Measurements from ENCODE around the gene DNAH17.

DNAH17 gene

DNA sequence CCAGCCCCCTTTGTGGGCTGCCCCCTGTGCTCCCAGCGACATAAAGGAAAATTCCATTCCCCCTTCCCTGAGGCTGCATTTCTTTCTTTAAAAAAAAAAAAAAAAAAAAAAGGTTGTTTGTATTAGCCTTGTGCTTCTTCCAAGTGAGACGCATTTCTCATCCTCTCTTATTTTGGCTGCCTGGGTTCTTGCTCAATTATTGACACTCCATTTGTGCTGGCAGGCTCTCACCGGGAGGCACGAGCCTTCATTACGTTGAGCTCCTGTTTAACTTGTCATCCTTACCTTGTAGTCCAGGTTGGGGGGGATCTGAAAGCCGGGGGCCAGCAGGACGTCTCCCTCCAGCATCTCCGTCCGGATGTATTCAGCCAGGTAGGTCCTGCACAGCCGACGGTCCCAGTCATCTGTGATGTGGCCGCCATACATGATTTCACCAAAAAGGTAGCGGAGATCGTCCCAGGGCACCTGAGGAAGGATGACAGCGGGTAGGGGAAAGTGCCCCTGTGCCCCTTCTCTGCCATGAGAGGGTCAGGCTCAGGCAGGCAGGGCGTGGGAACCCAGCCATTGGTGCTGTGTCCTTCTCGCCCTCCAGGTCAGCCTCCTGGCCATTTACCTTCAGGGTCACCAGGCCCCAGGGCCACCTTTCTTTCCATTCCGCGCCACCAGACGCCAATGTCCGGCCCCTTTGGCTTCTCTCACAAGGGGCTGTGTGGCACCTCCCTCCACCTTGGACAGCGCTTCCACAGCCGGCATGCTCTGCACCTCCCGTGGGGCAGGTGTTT is 148.2 kb downstream of the DNAH17 start:
- no peak for DNase-seq (ENCODE audit: low read depth in 2 of 2)

DNA sequence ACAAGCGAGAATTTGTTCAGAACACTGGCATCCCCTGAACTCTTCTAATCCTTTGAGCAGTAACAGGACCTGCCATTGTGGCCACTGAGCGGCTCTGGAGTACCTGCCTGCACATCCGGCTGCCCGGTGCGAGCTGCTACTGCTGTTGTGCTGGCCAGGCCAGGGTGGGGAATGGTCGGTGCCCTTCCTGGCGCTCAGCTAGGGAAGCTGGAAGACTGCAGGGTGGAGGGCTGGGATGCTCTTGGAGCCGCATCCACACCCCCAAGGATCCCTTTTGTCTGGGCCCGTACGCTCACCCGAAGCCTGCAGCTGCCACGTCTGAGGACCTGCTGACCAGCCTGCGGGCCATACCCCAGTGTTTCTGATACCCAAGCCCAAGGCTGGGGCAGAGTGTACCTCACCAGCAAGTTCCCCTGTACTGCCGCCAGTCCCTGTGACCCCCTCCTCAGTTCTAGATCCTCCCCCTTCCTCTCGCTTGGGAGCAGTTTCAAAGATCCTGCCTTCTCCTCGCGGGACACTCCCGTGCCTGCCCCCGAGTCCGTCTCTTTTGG is 149.1 kb downstream of the DNAH17 start:
- DNase-seq (ENCODE audit: low read depth in 2 of 2), result no peak

DNA sequence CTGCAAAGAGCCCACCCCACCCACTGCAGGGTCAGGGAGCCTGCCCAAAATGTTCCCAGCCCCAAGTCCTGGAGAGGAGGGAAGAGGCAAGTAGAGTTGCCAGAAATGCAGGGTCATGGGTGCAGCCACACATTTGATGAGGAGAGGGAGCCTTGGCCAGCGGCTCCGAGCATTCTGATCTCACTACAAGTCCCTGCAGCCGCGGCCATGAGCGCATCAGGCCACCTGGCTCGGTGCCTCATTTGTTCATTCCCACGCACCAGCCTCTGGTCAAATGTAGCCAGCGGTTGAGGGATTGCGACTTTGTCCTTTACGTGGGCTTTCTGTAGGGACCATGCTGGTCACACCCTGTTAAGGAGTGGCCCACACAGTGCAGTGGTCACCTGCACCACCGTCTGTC is 150.1 kb downstream of the DNAH17 start:
- DNase-seq (ENCODE audit: low read depth in 2 of 2), result no peak

DNA sequence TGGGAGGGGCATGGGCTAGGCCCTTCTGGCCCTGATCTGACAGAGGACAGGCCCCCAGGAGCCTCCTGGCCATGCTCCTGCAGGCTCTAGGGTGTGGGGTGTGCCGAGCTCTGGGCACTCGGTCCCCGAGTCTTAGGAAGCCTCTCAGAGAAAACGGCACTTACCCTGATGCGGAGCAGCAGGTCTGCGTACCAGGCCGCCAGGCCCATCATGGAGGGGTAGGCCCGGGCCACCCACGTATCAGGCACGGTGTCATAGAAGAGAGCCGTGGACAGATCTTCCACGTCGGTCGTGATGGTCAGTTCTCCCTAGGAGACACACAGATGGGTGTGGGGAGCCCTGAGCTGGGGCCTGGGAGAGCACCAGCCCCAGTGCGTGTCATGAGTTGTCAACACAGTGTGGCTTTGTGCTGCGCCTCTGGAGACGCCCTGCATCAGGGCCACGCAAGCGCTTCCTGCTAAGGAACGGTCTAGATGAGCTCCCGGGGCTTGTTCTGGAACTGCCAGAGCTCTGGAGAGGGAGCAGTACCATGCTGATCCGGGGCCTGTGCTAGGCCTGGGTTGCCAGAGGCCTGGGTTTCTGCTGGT is 150.8 kb downstream of the DNAH17 start:
- DNase-seq (ENCODE audit: low read depth in 2 of 2), result no peak

DNA sequence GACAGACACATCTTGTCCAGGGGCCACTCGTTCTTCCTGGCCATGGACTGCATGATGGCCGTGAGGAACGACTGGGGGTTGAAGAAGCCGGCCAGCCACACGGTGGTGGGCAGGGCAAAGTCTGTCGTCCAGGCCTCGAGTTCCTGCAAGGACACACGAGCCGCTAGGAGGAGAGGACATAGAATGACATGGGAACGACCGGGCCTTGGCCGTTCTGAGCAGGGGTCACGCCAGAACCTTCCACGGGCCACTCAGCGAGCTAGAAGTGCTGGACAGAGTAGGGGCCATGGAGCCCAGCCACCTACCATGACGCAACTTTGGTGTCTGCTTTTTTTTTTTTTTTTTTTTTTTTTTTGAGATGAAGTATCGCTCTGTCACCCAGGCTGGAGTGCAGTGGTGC is 151.8 kb downstream of the DNAH17 start:
- no peak for DNase-seq (ENCODE audit: low read depth in 2 of 2)

DNA sequence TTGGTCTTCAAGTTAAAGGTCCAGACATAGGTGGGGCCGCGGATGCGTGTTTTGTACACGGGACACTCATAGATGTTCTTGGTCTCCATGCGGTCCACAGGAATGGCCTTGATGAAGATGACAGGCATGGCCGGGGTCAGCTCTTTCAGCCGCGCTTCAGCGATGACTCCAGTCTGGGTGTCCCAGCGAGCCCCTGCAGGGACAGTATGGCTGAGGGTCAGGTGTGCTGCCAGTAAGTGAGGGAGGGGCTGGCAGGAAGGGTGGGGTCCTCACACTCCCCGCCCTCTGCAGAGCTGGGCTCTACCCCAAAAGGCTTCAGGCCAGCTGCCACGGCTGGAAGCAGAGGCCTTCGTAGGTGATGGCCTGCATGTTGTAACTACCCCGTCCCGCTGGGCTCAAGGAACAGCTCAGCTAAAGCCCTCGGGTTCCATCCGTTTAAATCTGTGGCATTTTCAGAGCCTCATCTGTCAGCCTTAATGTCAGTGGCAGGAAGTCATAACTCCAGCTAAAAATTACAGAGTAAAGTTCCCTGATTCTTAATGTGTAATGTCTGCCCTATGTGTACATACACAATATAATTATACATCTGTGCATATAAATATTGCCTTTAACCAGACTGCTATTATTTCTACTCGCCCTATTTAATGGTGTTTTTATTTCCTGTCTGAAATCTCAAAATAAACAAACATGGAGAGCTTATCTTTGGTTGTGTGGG is 153.1 kb downstream of the DNAH17 start:
- no peak for DNase-seq (ENCODE audit: low read depth in 2 of 2)

DNA sequence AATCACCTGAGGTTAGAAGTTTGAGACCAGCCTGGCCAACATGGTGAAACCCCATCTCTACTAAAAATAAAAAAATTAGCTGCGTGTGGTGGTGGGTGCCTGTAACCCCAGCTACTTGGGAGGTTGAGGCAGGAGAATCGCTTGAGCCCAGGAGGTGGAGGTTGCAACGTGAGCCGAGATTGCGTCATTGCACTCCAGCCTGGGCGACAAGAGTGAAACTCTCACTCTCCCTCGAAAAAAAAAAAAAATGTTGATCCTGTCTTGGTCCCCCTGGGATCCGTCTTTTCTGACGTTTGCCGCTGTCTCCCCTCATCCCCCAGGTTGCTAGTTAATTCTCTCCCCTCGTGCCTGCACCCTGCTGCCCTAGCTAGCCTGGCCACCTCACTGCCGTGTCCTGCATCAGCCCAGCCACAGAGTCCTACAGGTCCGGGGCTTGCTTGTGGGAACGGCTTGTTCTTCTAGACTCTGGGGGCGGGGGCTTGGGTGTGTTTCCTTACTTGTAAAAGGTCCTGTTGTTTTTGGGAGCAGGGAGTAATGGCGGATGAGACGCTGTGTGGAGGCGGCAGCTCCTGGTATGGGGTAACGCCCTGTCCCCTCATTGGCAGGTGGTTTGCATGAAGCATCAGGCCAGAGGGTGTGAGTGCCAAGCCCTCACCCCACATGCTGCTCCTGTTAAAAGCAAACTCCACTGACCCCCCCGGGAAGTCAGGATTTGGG is 154.2 kb downstream of the DNAH17 start:
- DNase-seq (ENCODE audit: low read depth in 2 of 2), result no peak

DNA sequence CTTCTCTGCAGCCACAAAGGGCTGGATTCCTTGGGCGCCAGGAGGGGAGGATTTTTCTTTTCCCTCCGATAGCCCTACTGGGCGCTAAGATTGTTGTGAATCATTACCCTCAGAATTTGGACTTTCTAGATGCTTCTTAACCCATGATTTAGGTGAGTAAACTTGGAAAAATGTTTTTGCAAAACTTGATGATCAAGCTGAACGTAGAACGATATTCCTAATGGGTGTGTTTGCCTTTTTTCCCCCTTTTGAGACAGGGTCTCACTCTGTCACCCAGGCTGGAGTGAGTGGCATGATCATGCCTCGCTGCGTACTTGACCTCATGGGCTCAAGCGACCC is 155.0 kb downstream of the DNAH17 start:
- DNase-seq (ENCODE audit: low read depth in 2 of 2), result no peak

DNA sequence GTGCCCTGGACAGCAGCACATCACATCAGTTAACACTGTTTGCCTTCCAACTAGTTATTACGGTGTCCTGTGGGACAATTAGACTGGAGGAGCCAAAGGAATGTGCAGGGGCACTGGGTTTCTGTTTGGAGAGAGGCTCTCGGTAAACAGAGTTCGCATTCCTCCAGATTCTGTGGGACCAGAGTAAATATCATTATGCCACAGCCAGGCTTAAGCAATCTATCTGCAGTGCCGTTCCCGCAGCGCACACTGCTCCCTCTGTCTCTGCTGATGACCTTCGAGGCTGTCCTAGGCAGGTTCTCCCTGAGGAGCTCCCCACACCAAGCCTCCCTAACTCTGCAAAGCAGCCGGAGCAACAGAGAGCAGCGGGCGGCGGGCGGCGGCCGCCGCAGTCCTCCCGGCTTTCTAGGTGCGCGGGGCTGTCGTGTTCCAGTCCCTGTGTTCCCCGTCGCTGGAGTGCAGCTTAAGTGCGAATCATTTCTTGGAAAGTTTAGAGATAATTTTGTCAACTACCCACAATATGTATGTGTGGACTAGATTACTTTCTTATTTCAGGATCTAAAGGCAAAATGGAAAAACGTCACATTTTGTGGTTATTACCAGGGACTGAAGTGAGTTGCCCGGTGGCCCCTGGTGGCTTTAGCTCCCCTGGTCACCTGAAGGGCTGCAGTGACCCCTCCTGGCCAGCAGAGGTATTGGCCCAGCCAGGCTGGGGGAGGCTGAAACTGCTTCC is 155.5 kb downstream of the DNAH17 start:
- peak; percentile 52 to 55 for DNase-seq (ENCODE audit: low read depth in 2 of 2)

DNA sequence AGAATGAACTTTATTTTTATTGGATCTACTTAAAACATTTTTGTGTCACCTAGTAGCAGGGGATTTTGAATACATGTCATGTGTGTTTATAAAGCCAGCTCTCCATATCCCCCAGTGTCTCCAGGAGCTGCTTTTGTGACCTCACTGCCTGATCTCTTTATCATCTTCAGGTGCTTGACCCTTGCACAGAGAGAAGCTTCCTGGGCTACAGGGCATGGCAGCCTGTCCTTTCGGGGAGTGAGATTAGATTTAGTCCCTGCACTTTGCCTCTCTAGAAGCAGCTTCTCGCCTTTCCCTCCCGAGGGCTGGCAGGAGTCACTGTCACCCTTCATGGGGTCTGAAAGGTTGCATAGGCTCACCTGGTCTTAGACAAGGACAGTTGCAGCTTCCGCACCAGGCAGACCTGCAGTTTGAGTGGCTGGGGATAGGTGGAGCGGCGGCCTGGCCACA is 156.1 kb downstream of the DNAH17 start:
- DNase-seq (ENCODE audit: low read depth in 2 of 2), result no peak

DNA sequence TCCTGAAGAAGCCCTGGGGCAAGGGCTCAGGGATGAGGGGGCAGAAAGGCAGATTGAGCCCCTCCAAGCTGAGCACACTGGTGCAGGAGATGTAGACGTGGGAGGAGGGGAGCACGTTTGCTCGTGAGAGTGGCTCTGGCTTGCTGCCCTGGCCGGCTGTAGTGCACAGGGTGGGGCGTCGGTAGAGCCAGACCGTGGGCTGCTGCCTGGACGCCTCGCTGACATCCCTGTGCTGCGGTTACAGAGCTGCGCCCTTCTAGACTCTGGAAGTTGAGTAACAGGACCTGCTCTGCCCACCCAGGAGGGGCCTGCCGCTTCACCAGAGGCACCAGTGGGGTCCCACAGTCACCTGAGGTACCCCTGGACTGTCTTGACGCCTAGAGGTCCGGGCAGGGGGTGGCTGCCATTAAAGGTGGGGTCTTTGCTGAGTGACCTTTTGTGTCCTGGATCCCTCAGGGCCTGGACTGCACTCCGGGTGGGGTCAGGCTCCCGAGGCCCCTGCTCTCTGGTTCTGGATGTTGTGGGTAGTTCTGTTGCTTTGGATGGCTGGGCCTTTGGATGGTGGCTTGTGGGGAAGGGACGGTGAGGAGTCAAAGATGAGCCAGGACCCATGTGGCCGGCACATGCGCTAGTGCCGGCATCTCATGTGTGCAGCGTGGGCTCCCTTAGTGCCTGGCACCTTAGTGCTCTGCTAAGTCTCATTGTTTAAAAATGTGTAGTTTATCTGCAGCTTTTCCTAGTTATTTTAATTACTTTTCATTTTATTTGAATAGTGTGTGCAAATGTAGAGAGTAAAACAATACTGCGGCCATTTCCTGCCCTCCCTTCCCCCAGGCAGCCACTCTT is 157.0 kb downstream of the DNAH17 start:
- DNase-seq (ENCODE audit: low read depth in 2 of 2), result no peak

DNA sequence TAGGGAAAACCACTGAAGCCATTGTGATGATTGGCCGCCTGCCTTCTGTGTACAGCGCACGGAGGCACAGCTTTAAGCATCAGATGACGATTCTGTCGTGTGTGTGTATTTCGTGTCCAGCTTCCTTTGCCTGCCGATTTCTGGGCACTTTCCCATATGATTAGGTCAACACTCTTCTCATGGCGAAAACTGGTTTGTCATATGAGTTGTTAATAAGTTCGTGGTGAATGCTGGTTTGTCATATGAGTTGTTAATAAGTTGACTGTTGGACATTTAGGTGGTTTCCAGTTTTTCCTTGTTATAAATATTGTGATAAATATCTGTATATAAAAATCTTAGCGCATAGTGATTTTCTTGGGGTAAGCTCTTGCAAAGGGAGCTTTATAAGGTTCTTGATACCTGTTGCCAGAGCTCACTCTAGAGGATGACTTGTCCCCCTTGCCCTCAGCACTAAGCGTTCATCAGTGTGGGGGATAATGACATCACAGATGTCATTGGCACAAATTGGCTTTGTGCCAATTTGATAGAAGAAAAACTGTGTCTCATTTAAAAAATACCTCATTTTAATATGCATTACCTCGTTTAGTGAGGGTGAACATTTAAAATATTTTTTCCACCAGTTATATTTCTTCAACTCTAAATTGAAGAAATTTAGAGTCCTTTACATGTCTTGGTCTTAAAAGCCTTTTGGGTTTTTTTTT is 158.7 kb downstream of the DNAH17 start:
- DNase-seq (ENCODE audit: low read depth in 2 of 2), result no peak

DNA sequence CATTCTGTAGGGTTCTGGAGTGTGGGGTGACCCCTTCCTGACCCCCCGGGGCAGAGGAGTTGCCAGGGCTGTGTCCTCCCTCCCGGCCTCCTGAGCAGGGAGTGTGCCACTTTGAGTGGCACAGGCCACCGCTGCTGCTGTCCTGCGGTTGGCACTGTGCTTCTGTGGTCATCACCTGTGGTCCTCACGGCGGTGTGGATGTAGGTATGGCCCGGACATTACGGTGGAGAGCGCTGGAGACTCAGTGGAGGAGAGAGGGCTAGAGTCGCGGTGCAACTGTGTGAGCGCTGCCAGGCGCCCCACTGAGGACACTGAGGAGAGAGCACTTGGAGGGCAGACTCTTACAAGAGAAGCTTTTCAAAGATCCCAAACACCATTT is 159.7 kb downstream of the DNAH17 start:
- no peak for DNase-seq (ENCODE audit: low read depth in 2 of 2)

DNA sequence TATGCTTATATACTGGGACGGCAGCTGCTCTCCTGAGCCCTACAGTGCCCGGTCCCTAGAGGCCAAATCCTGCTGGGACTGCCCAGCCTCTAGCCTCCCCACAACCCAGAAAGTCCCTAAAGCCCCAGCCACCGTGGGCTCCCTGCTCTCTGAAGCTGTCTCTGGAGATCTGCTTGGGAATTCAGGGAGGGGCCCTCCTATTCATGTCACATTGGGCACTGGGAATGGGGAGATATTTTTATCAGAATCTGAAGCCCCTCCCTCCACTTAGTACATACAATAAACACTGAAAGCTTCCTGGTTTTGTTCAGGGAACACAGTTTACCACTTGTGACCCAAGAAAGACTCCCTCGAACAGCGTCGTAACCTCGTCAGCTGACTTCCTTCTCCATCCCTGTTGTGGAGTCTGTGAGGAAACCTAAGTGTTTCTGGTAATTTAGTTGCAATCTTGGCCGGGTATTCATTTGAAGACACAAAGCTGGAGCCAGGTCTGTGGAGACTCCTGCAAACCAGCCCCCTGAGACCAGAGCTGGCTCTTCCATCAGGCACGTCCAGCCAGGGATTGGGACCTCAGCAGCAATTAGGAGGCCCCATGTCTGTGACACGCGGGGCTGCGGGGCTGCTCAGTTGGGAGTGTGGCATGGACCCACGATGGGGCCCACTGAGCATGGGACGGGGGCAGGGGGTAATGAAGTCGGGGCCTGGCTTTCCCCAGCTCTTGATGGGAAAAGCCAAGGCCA is 160.2 kb downstream of the DNAH17 start:
- DNase-seq (ENCODE audit: low read depth in 2 of 2), result no peak

DNA sequence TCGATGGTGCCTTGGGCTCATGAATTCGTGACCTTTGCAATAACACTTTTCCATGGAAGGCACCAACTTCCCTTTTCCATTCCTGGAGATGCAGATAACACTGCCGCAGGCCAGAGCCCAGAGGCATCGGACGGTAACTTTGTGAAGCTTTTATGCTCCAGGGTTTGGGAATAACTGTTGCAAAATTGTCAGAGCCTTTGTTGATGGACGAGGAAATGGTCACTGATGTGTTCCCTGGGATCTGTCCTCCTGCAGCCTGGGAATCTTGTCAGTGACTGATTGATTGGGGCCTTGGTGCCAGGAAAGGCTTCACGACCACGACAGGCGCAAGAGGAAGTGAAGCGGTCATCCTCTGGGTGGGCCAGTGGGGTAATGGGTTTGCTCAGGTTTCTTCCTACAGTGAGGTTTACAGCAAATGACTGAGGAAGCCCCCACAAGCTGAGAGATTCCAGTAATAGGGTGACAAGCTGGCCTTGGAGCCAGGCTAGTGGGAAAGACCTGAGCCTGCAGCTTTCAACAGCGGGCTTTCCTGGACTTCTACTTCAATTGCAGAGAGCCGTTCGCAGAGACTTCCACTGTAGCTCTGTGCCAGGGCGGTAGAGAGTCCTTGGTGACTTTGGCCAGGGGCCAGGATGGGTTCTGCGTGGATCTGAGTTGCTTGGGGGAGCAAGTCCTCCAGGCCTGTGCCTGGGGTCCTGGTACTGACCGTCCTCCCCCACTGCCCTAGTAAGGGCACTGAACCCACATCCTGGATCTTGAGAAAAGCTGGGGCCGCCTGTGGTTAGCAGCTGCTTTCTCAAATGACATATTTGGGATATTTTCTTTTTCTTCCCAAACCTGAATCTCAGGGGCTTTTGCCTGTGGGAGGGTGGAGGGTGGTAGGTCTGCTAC is 161.1 kb downstream of the DNAH17 start:
- no peak for DNase-seq (ENCODE audit: low read depth in 2 of 2)

DNA sequence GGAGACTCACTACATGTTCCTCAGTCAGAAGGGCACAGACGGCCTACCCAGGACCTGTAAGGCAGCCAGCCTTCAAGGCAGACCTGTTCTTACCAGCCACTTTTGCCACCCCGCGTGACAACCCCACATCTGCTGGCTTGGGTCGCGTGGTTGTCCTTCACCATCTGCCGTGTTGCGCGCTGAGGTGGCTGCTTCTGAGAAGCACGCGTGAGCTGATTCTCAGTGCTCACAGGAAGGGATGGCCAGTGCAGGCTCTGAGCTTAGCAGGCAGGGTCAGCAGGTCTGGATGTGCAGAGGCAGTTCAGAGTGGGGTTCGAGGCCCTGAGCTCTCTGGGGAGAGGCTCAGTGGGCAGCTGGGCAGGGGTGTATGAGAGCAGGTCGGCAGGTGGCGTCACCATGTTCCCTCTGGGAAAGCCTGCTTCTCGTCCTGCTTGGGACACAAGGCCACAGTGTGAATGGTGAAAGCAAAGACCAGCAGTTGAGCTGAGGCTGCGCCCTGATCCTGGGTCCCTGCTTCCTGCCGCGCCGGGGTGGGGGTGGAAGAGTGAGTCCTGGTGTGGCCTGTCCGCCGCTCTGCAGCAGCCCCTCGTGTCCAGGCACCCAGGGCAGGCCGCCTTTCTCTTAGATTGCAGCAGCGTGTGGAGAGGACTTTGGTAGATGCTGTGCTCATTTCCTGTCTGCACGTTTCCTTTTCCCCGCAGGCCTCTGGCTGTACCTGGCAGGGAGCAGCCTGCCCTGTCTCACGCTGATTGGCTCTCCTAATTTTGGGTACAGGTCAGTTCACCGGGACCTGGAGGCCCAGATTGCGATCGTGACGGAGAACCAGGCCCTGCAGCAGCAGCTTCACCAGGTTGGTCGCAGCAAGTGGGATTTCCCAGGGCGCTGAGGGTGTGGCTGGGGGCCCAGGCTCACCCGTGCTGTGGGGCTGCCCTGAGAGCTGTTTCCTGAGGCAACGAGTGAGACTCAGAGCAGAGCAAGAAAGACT is 162.7 kb downstream of the DNAH17 start:
- peak in 1 of 2 donors; percentile 20 for DNase-seq (ENCODE audit: low read depth in 2 of 2)

DNA sequence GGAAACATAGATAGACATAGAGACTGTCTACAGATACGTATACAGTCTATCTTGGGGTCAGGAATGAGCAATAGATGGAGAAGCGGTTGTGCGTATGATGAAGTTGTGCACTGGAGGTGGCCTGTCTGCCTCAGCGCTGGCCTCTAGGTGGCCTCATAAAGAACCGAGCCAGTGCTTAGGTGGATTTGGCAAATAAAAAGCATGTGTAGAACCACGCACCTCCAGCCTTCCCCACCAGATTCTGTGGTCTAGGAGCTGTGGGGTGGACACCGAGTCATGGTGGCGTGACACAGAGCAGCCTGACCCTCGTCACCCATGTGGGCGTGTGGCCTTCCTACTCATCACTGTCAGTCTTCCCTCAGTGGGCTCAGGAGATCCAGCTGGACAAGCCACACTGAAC is 164.8 kb downstream of the DNAH17 start:
- DNase-seq (ENCODE audit: low read depth in 2 of 2), result no peak
